NT2/D1 (cell line): ENCODE data around the gene MRC2.
"Not testable (repeated sequence)": the region's sequence is repeated elsewhere in the genome, so short reads cannot be mapped to it uniquely, and the experiment has no call there.

Experiments used
- DNase-seq: peaks from one replicate; pipeline ENCODE4 v3.0.0-alpha.2; 2011; ENCODE audit warnings: low read depth, low spot score
- H3K27me3 ChIP-seq: 2 replicates; pipeline ENCODE4 v1.6.0; 2011; ENCODE audit warnings: mild to moderate bottlenecking; ENCODE audit not compliant: insufficient read length, insufficient read depth
- H3K36me3 ChIP-seq: 2 replicates; pipeline ENCODE4 v1.6.1; 2011; ENCODE audit warnings: mild to moderate bottlenecking, low read length, mixed read lengths; ENCODE audit not compliant: insufficient read depth, insufficient read length
- H3K4me1 ChIP-seq: 2 replicates; pipeline ENCODE4 v1.5.1; 2011; ENCODE audit not compliant: insufficient read depth, insufficient read length
- H3K4me3 ChIP-seq: 2 replicates; pipeline ENCODE4 v1.5.1; 2011; ENCODE audit warnings: low read depth; ENCODE audit not compliant: insufficient read length
- H3K9ac ChIP-seq: 2 replicates; pipeline ENCODE4 v1.6.0; 2011; ENCODE audit warnings: low read depth; ENCODE audit not compliant: insufficient read length
- H3K9me3 ChIP-seq: 2 replicates; pipeline ENCODE4 v1.5.1; 2011; ENCODE audit warnings: mild to moderate bottlenecking, low read length; ENCODE audit not compliant: insufficient read depth
- SUZ12 ChIP-seq: IDR thresholded peaks from 2 replicates; pipeline ENCODE4 v1.6.1; 2011; ENCODE audit not compliant: insufficient read length, insufficient read depth; ENCODE audit errors: extremely low read depth
- YY1 ChIP-seq: IDR thresholded peaks from 2 replicates; pipeline ENCODE4 v1.6.1; 2011; ENCODE audit not compliant: insufficient read length, insufficient read depth
- ZNF274 ChIP-seq: IDR thresholded peaks from 2 replicates; pipeline ENCODE4 v1.6.1; 2011; ENCODE audit warnings: mild to moderate bottlenecking, low read depth, low read length

Gene MRC2

GRCh38 chr17:62600805-62601204 lies 26.7 kb upstream of the MRC2 start:
- H3K4me3 ChIP-seq: no peak overlapping the region
- H3K36me3 ChIP-seq: peaks cover 79% of the 10 kb centered on the region
- H3K9me3 ChIP-seq: peaks cover 8% of the 10 kb centered on the region
- TF ChIP-seq SUZ12: no peak
- TF ChIP-seq ZNF274: no peak
- TF ChIP-seq YY1: no peak
- H3K9ac ChIP-seq: no peak overlapping the region
- H3K4me1 ChIP-seq: no peaks in the 10 kb centered on the region
- DNase-seq: no peak
- H3K27me3 ChIP-seq: no peaks in the 10 kb centered on the region

DNA sequence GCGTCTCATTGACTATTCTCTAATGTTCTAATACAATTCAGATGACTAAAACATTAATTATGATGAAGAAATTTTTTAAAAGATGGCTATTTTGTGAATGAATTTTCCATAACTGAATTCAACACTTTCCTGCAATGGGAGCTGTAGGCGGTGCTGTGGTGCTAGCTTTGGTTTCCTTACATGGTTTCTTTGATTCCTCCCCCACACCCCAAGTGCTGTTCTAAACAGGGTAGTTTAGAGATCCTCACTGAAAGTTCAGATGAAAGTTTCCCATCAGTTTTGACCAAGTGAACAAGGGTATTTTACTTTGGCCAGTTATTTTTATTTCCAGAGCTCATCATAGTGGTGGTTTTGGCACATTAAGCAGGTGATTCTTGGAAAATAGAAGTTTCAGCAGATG lies 26.0 kb upstream of the MRC2 start:
- no peak for TF ChIP-seq SUZ12
- TF ChIP-seq YY1: no peak
- no peak for TF ChIP-seq ZNF274
- Histone ChIP-seq H3K9me3 (peaks cover 8% of the 10 kb centered on the region; the same call in 1 of the 2 replicates), H3K36me3 (peaks cover 78% of the 10 kb centered on the region), H3K9ac (no peak overlapping the region), H3K27me3 (no peaks in the 10 kb centered on the region), H3K4me3 (no peak overlapping the region), H3K4me1 (no peaks in the 10 kb centered on the region)
- no peak for DNase-seq

GRCh38 chr17:62603783-62604182 lies 23.7 kb upstream of the MRC2 start:
- H3K27me3 ChIP-seq, DNase-seq, H3K9me3 ChIP-seq, H3K4me1 ChIP-seq, H3K4me3 ChIP-seq, H3K9ac ChIP-seq: not testable (repeated sequence)
- peaks cover 78% of the 10 kb centered on the region for H3K36me3 ChIP-seq

DNA sequence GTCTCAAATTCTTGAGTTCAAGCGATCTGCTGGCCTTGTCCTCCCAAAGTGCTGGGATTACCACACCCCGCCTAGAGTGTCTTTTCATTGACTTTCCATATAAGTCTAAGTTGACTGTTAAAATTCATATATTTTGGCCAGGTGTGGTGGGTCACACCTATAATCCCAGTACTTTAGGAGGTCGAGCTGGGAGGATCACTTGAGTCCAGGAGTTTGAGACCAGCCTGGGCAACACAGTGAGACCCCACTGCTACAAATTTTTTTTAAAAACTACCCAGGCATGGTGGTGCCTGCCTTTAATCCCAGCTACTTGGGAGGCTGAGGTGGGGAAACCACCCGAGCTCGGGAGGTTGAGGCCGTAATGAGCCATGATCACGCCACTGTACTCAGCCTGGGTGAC lies 21.9 kb upstream of the MRC2 start:
- no peak overlapping the region for H3K9ac ChIP-seq
- no peaks in the 10 kb centered on the region for H3K9me3 ChIP-seq
- H3K27me3 ChIP-seq: no peaks in the 10 kb centered on the region
- H3K4me3 ChIP-seq: no peak overlapping the region
- DNase-seq: no peak
- no peaks in the 10 kb centered on the region for H3K4me1 ChIP-seq
- H3K36me3 ChIP-seq: peaks cover 81% of the 10 kb centered on the region
- TF ChIP-seq SUZ12 (no peak), YY1 (no peak), ZNF274 (no peak)

GRCh38 chr17:62611292-62611691 lies 16.2 kb upstream of the MRC2 start:
- TF ChIP-seq ZNF274 (no peak), YY1 (no peak)
- Histone ChIP-seq H3K4me1 (no peaks in the 10 kb centered on the region), H3K9me3 (no peaks in the 10 kb centered on the region), H3K27me3 (no peaks in the 10 kb centered on the region), H3K9ac (no peak overlapping the region), H3K36me3 (peaks cover 69% of the 10 kb centered on the region), H3K4me3 (no peak overlapping the region)
- no peak for DNase-seq

DNA sequence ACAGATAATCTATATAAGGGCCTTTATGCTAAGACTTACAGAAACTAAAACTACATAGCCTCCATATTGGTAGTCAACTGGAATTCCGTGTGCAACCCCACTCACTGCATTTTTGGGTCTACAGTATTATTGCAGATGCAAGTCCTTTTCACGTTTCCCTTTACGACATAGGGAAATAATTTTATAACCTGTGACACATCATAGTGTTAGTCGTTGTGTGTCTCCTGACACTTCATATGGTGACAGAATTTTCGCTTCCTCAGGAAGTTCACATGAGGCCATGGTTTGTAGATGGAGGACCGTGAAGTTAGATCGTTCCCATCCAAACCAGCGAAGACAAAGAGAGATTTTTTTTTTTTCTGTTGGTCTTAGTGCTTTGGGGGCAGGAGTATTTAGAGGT lies 15.7 kb upstream of the MRC2 start:
- H3K4me1 ChIP-seq: no peaks in the 10 kb centered on the region
- H3K36me3 ChIP-seq: peaks cover 65% of the 10 kb centered on the region
- H3K9me3 ChIP-seq: no peaks in the 10 kb centered on the region
- H3K4me3 ChIP-seq: no peak overlapping the region
- H3K27me3 ChIP-seq: no peaks in the 10 kb centered on the region
- no peak overlapping the region for H3K9ac ChIP-seq
- TF ChIP-seq YY1 (no peak), SUZ12 (no peak), ZNF274 (no peak)
- no peak for DNase-seq

DNA sequence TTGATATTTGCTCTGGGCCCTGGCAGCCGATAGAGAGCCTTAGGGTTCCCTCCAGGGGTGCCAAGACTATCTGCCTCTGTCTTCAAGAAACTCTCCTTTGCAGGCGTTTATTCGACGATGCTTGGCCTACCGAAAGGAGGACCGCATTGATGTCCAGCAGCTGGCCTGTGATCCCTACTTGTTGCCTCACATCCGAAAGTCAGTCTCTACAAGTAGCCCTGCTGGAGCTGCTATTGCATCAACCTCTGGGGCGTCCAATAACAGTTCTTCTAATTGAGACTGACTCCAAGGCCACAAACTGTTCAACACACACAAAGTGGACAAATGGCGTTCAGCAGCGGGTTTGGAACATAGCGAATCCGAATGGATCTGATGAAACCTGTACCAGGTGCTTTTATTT lies 15.2 kb upstream of the MRC2 start:
- H3K36me3 ChIP-seq: peaks cover 62% of the 10 kb centered on the region
- H3K9ac ChIP-seq: not testable (repeated sequence)

DNA sequence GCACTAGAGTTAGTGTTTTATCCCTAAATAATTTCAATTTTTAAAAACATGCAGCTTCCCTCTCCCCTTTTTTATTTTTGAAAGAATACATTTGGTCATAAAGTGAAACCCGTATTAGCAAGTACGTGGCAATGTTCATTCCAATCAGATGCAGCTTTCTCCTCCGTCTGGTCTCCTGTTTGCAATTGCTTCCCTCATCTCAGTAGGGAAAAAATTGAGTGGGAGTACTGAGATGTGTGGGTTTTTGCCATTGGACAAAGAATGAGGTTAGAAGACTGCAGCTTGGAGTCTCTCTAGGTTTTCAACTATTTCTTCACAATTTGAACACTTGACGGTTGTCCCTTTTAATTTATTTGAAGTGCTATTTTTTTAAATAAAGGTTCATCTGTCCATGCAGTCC lies 14.4 kb upstream of the MRC2 start:
- not testable (repeated sequence) for H3K4me3 ChIP-seq, H3K4me1 ChIP-seq, H3K27me3 ChIP-seq, DNase-seq, H3K9me3 ChIP-seq, H3K9ac ChIP-seq
- peaks cover 54% of the 10 kb centered on the region for H3K36me3 ChIP-seq

More for the DNA sequence above, 15.2 kb upstream of the MRC2 start:
- H3K4me3 ChIP-seq, DNase-seq, H3K4me1 ChIP-seq, H3K27me3 ChIP-seq, H3K9me3 ChIP-seq: not testable (repeated sequence)
